ENCODE results near the gene FANCD2OS.

- TF ChIP-seq USF1 (IDR thresholded peaks at IDR 0.05): no peak
- TF ChIP-seq CREB1 (IDR thresholded peaks at IDR 0.05; ENCODE audit: low read depth): no peak
- TF ChIP-seq EP300 (IDR thresholded peaks at IDR 0.05; ENCODE audit: borderline replicate concordance): no peak
- no peak for TF ChIP-seq MAX (IDR thresholded peaks at IDR 0.05)
- no peak for TF ChIP-seq FOXM1 (IDR thresholded peaks at IDR 0.05; ENCODE audit: borderline replicate concordance, low read depth)
- no peak for TF ChIP-seq YY1 (IDR thresholded peaks at IDR 0.05; ENCODE audit: low read depth)
- no peak for TF ChIP-seq REST (IDR thresholded peaks at IDR 0.05; ENCODE audit: low read depth)
These were observed 17.9 kb downstream of the FANCD2OS start for GRCh38 chr3:10090179-10090578.

Data from Ishikawa (cell line).